Right lobe of liver (tissue), 6 donors: ENCODE results near the gene KLF17. TPM values are rescaled to one million over a fixed set of nuclear protein-coding genes. Genes with fewer than 3 reads are reported as not detected.

ENCODE experiments used
- ATAC-seq, 4 donors: fragments of 200-7000 bp; cut with Tn5 transposase; one replicate each; pipeline ENCODE4 v1.9.1; 2020; ENCODE audit warnings: mild to moderate bottlenecking in 4 of 4, moderate library complexity in 4 of 4
- DNase-seq, 3 donors: peaks; one replicate each; pipeline ENCODE4 v3.0.0-alpha.2; 2020
- H3K27ac ChIP-seq, 3 donors: fragments of 200-600 bp; one replicate each; pipeline ENCODE4 v1.8.0; 2022
- H3K27me3 ChIP-seq, 2 donors: fragments of 200-600 bp; one replicate each; pipeline ENCODE4 v1.8.0; 2022
- H3K36me3 ChIP-seq, 4 donors: fragments of 200-600 bp; sonication (generic) in 1 of 4; one replicate each; pipeline versions ENCODE4 v1.5.1 to v1.8.0; 2017 to 2022; ENCODE audit warnings: control low read depth in 1 of 4
- H3K4me1 ChIP-seq, 4 donors: fragments of 200-600 bp; sonication (generic) in 1 of 4; one replicate each; pipeline versions ENCODE4 v1.5.1 to v1.8.0; 2017 to 2022; ENCODE audit warnings: control low read depth in 1 of 4
- H3K4me3 ChIP-seq, 3 donors: fragments of 200-600 bp; one replicate each; pipeline ENCODE4 v1.8.0; 2022
- H3K9me3 ChIP-seq, 4 donors: fragments of 200-600 bp; sonication (generic) in 1 of 4; one replicate each; pipeline versions ENCODE4 v1.5.1 to v1.8.0; 2017 to 2022; ENCODE audit warnings: control low read depth in 1 of 4
- CTCF ChIP-seq, 4 donors: fragments of 200-600 bp in 3 of 4; fragments of 450-650 bp in 1 of 4; IDR thresholded peaks; one replicate each; pipeline versions ENCODE4 v1.5.1 to v1.8.0; 2016 to 2022; ENCODE audit warnings: antibody characterized with exemption in 4 of 4, mild to moderate bottlenecking in 2 of 4
- POLR2A ChIP-seq: fragments of 450-650 bp; IDR thresholded peaks from one replicate; pipeline ENCODE4 v1.6.1; 2017; ENCODE audit warnings: antibody characterized with exemption, mild to moderate bottlenecking
- WGBS: methylation state at CpG from one replicate; pipeline ENCODE4 v1.1.6; 2018; ENCODE audit warnings: low coverage, low lambda C conversion rate; ENCODE audit not compliant: insufficient coverage; ENCODE audit errors: missing lambda C conversion rate; 5-methylcytosine and 5-hydroxymethylcytosine counted together
- intact Hi-C, 2 donors: fragments of 100-400 bp; cut with DNase I; formaldehyde crosslinking; loops; one replicate each; pipeline versions ENCODE4 v1.11.2 to v1.14.1; 2022
- small RNA-seq, 2 experiments: library from RNA; depleted of rRNA; stranded (forward); fragments of <200 nt; gene quantifications; one replicate each; pipeline ENCODE3, GENCODE V24; 2016
- total RNA-seq, 6 experiments: library from RNA; depleted of rRNA in 2 of 6; stranded (reverse); fragments of >200 nt in 2 of 6; fragmentation: NEBNext Ultra II Directional in 3 of 6; extraction: Animal tissue kit (Norgen Biotek cat#: 25700) in 3 of 6; gene quantifications; one replicate each; pipeline versions ENCODE4 v1.1.0 to v1.2.4, GENCODE V29; 2016 to 2023
- donor health status: DM: no; HTN: yes; CAD: no.
- donor health status: DM: no; HTN: no; CAD: no.
- donor health status: DM: no; HTN: no; CAD: no.
- donor health status: DM: no; HTN: yes; CAD: no.
- donor health status: DM: no; HTN: yes; CAD: no.

Gene KLF17
- total RNA-seq, 6 experiments from 2014 or later, result not detected

DNA sequence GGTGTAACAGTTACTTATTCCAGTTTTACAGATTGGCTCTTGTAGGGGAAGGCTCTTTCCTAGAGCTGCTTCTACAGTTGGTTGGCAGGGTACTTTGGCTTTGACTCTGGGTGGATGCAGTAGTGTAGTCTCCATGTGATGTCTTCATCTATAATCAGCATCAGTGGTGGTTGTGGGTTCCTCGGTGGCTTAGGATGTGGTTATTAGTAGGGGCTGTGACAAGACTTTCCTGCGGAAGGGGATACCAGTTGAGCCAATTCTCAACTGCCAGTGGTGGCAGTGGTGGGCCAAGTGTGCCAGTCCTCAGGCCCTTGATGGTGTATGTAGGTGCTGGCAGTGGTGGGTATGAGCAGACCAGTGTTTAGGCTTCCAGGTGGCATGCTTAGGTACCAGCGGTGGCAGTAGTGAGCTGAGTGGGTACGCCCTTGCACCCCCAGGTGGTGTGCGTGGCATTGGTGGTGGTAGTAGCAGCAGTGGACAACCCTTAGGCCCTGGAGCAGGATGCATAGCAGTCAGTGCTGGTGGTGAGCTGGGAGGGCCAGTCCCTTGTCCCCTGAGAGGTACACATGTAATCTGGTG is 50.0 kb downstream of the KLF17 start:
- H3K4me1 ChIP-seq, result no peaks in the 10 kb centered on the region

DNA sequence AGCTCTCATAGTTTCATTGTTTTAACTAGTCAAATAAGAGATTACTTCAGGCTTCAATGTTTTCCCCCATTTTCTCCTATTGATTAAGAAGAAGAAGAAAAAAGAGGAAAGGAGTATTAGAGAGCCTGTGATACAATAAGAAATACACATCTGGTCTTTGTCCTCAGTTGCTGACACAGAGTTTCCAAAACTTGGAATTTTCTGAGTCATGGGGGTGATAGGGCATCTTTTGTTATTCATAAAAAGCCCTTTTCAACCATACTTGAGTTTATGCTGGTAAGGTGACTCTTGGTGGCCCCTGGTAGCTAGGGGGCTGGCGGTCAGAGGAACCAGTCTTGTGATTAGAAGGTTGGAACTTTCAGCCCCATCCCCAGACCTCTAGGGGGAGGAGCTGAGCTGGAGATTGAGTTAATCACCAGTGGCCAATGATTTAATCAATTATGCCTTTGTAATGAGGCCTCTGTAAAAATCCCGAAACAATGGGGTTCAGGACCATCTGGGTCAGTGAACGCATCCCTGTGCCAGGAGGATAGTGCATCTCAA is 51.7 kb downstream of the KLF17 start:
- no peak for ATAC-seq
- 86% methylated on average over 3 of the region's 3 CpGs for WGBS
- Histone ChIP-seq H3K4me1 (no peaks in the 10 kb centered on the region), H3K36me3 (no peaks in the 10 kb centered on the region), H3K27ac (no peak overlapping the region), H3K9me3 (no peaks in the 10 kb centered on the region), H3K27me3 (no peaks in the 10 kb centered on the region), H3K4me3 (no peak overlapping the region)
- no peak for DNase-seq
- TF ChIP-seq POLR2A (no peak), CTCF (IDR thresholded peaks at IDR 0.05) (no peak)
- intact Hi-C loops, result no loop called here

More for the DNA sequence above, 50.0 kb downstream of the KLF17 start:
- H3K9me3 ChIP-seq, result no peaks in the 10 kb centered on the region
- intact Hi-C loops, result no loop called here
- TF ChIP-seq CTCF (IDR thresholded peaks at IDR 0.05), result no peak
- no peak for TF ChIP-seq POLR2A
- H3K4me3 ChIP-seq, result no peak overlapping the region
- ATAC-seq (peak in 1 of 4 donors; percentile 14), DNase-seq (no peak)
- no peak overlapping the region for H3K27ac ChIP-seq
- WGBS, result 86% methylated on average over 1 of the region's 5 CpGs
- H3K36me3 ChIP-seq, result no peaks in the 10 kb centered on the region
- H3K27me3 ChIP-seq, result no peaks in the 10 kb centered on the region

- ATAC-seq (no peak), DNase-seq (no peak)
- Histone ChIP-seq H3K27ac (no peak overlapping the region), H3K4me3 (no peak overlapping the region), H3K27me3 (no peaks in the 10 kb centered on the region), H3K4me1 (no peaks in the 10 kb centered on the region), H3K36me3 (no peaks in the 10 kb centered on the region), H3K9me3 (no peaks in the 10 kb centered on the region)
- WGBS, result 30% methylated on average over 1 of the region's 1 CpG
- TF ChIP-seq CTCF (IDR thresholded peaks at IDR 0.05) (no peak), POLR2A (no peak)
- intact Hi-C loops, result no loop called here
These were observed 56.0 kb downstream of the KLF17 start for GRCh38 chr1:44174630-44175029.

Small RNA genes within 50 kb of the gene (small RNA-seq; reads per million reads assigned to genes)
- gene AL035417.1 (0 reads per million in 2 experiments), gene OOSP1P1 (0 reads per million in 2 experiments), gene RF00019 (0 reads per million in 2 experiments), gene RN7SL479P (0 reads per million in 2 experiments)

Other genes with a start within 250 kb of the KLF17 start
- under 1 TPM in 3 of 6 experiments, not detected in 3; 0.31 to 0.32 (median 0.31) TPM for gene ARTN, start 185.0 kb upstream of the KLF17 start, total RNA-seq
- 10 to 100 TPM; 12.4 to 18.9 (median 14.8) TPM for gene IPO13, start 171.9 kb upstream of the KLF17 start, total RNA-seq
- 10 to 100 TPM in 5 of 6 experiments, 1 to 10 TPM in 1; 8.9 to 27.5 (median 12.0) TPM for gene DPH2, start 148.8 kb upstream of the KLF17 start, total RNA-seq
- gene ATP6V0B, start 143.9 kb upstream of the KLF17 start, total RNA-seq, result 100 to 1,000 TPM in 2 of 6 experiments, 10 to 100 TPM in 4; 64.4 to 142 (median 76.9) TPM
- gene B4GALT2, start 139.6 kb upstream of the KLF17 start, total RNA-seq, result 10 to 100 TPM; 13.4 to 49.5 (median 18.5) TPM
- gene CCDC24, start 127.2 kb upstream of the KLF17 start, total RNA-seq, result 1 to 10 TPM; 2.2 to 8.4 (median 3.5) TPM
- gene SLC6A9, start 87.4 kb upstream of the KLF17 start, total RNA-seq, result 1 to 10 TPM in 4 of 6 experiments, under 1 TPM in 2; 0.78 to 2.2 (median 1.9) TPM
- gene KLF18, start 22.8 kb downstream of the KLF17 start, total RNA-seq, result not detected
- gene DMAP1, start 94.7 kb downstream of the KLF17 start, total RNA-seq, result 10 to 100 TPM; 16.2 to 27.8 (median 23.3) TPM
- 10 to 100 TPM; 20.6 to 30.6 (median 23.8) TPM for gene ERI3, start 236.4 kb downstream of the KLF17 start, total RNA-seq